Measurements from ENCODE around the gene AWAT2.

Gene AWAT2

GRCh38 chrX:69995362-69996112 is 54.2 kb downstream of the AWAT2 start:
- no peak for TF ChIP-seq CTCF (conservative IDR thresholded peaks at IDR 0.05; ENCODE audit: control insufficient read depth, insufficient read depth, low read depth, low read length)
- DNase-seq (ENCODE audit: low read depth): no peak
- H3K4me3 ChIP-seq (ENCODE audit: control insufficient read depth, low read depth, low read length): no peak overlapping the region

DNA sequence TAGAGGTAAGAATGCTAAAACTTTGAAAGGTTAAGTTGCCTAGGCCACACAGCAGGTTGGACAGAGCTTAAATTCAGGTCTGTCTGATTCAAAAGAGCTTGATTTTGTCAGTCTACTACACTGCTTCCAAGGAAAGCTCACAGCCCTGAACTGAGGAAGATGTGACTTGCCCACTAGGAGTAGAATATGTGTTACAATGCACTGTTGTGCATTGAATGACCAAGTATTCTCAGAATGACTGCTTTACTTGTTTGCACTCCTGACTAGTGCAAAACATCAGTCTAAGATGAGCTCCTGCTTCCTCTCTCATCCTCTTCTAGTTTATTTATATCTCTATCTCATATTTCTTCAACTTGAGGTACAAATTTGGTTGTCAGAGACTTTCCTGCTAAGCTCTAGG is 56.2 kb downstream of the AWAT2 start:
- no peak overlapping the region for H3K4me3 ChIP-seq (ENCODE audit: control insufficient read depth, low read depth, low read length)
- no peak for DNase-seq (ENCODE audit: low read depth)
- TF ChIP-seq CTCF (conservative IDR thresholded peaks at IDR 0.05; ENCODE audit: control insufficient read depth, insufficient read depth, low read depth, low read length): no peak

- no peak for DNase-seq (ENCODE audit: low read depth)
- TF ChIP-seq CTCF (conservative IDR thresholded peaks at IDR 0.05; ENCODE audit: control insufficient read depth, insufficient read depth, low read depth, low read length): no peak
- H3K4me3 ChIP-seq (ENCODE audit: control insufficient read depth, low read depth, low read length): no peak overlapping the region
Observed at GRCh38 chrX:69991685-69992084, 58.1 kb downstream of the AWAT2 start.

Measured in fibroblast of mammary gland (primary cell).